Right cardiac atrium (tissue), 5 donors: Measurements from ENCODE around the gene GALNT14. TPM values are rescaled to one million over a fixed set of nuclear protein-coding genes. Genes with fewer than 3 reads are reported as not detected.
A peak's percentile ranks its signal among the peaks of the same experiment; 100 is the strongest.

Experiments
- ATAC-seq, 2 donors: fragments of 200-7000 bp; cut with Tn5 transposase; one replicate each; pipeline versions ENCODE4 v1.8.0 to v1.9.1; 2020; ENCODE audit warnings: moderate library complexity in 2 of 2, mild to moderate bottlenecking in 1 of 2
- DNase-seq, 3 donors: peaks; one replicate each; pipeline ENCODE4 v3.0.0-alpha.2; 2020
- H3K27ac ChIP-seq: one replicate; pipeline ENCODE4 v1.5.1; 2013; ENCODE audit warnings: mild to moderate bottlenecking, low read length, control low read depth, moderate library complexity
- H3K27me3 ChIP-seq: one replicate; pipeline ENCODE4 v1.6.1; 2013; ENCODE audit not compliant: control insufficient read depth, insufficient read depth
- H3K4me1 ChIP-seq: one replicate; pipeline ENCODE4 v1.6.1; 2013; ENCODE audit warnings: low read length; ENCODE audit not compliant: control insufficient read depth, insufficient read depth
- H3K4me3 ChIP-seq: one replicate; pipeline ENCODE4 v1.5.1; 2013; ENCODE audit warnings: low read length, control low read depth
- H3K9me3 ChIP-seq: one replicate; pipeline ENCODE4 v1.6.1; 2013; ENCODE audit warnings: low read length; ENCODE audit not compliant: control insufficient read depth
- WGBS: extraction: QIAGEN DNeasy Blood & Tissue Kit; methylation state at CpG from one replicate; pipeline ENCODE4 v1.1.7; 2013; 5-methylcytosine and 5-hydroxymethylcytosine counted together
- intact Hi-C, 4 donors: fragments of 100-400 bp; cut with DNase I; formaldehyde crosslinking; loops; one replicate each; pipeline versions ENCODE4 v1.11.0 to v1.14.0; 2022 to 2023
- polyA plus RNA-seq: library from polyadenylated mRNA; stranded (reverse); fragments of 200-250 nt; gene quantifications from one replicate; pipeline ENCODE4 v1.2.3, GENCODE V29; 2013
- total RNA-seq, 4 donors: library from RNA; stranded (reverse); fragmentation: NEBNext Ultra II Directional; extraction: Animal tissue kit (Norgen Biotek cat#: 25700); gene quantifications; one replicate each; pipeline ENCODE4 v1.2.1, GENCODE V29; 2021
- donor health status: healthy with polysubstance abuse.
- donor health status: DM: no; HTN: yes; CAD: no.
- donor health status: DM: no; HTN: no; CAD: no.
- donor health status: DM: no; HTN: yes; CAD: no; lungs with severe emphysema.
- donor health status: DM: yes; HTN: yes; CAD: no.

GALNT14 gene
- total and polyA plus RNA-seq, 5 donors: 0.21 to 0.25 TPM; not detected in 3

DNA sequence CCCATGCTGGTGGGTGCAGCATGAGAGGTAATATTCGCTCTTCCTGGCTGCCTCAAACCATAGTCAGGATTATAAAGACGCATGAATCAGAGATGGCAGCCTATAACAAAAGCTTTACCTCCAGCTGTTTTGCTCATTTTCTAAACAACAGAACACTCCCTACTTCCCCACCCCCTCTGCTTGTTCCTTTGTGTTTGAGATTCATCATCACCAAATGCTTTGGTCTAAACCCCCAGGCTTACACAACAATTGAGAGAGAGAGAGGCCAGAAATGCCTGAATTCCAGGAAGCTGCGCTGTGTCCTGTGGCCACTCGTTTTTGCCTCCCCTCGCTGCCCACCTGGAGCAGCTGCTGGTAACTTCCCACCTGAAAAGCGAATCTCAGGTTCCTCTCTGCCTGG lies 252.2 kb downstream of the GALNT14 start:
- Histone ChIP-seq H3K9me3 (no peaks in the 10 kb centered on the region), H3K4me1 (no peaks in the 10 kb centered on the region), H3K27me3 (no peaks in the 10 kb centered on the region), H3K27ac (no peak overlapping the region), H3K4me3 (no peak overlapping the region)
- no peak for DNase-seq
- no peak for ATAC-seq
- 66% methylated on average over 6 of the region's 6 CpGs for WGBS
- intact Hi-C loops: no loop called here

DNA sequence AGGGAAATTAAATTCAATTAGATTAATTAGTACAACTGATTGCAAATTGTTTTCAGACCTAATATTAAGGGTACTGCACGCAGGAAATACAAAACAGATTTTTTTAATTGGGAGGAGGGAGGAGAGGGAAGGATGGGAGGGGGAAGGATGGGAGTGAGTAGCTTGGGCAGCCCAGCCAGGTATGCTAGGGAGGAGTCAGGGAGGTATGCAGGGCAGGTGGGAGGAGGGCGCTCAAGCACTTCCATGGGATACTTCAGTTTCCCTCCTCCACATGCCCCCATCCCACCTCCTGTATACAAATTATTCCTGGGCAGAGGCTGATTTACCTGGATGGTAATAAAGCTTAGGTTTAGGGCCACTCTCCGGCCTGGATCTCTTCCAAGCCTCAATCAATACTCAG lies 254.4 kb downstream of the GALNT14 start:
- DNase-seq (no peak), ATAC-seq (no peak)
- WGBS: 84% methylated on average over 3 of the region's 3 CpGs
- no peaks in the 10 kb centered on the region for H3K9me3 ChIP-seq
- H3K4me1 ChIP-seq: no peaks in the 10 kb centered on the region
- intact Hi-C loops: no loop called here
- no peak overlapping the region for H3K4me3 ChIP-seq
- no peak overlapping the region for H3K27ac ChIP-seq
- no peaks in the 10 kb centered on the region for H3K27me3 ChIP-seq

DNA sequence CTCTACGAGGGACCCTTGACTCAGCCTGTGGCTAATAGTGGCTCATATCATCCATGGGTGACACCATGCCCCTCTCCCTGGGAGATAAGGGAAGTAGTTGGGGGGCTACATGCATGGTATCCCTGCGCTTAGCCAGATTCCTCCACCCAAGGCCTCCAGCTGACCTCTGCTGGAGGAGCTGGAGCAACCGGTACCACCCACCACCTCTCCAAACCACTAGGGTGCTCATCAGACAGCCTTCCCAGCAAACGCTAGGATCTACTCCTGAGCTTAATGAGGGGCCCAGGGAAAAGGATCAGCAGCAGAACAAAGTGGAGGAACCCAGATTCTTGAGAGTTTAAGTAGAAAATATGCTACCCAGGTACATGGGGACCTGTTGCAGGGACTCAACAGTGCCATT lies 255.1 kb downstream of the GALNT14 start:
- WGBS: 84% methylated on average over 4 of the region's 4 CpGs
- H3K27ac ChIP-seq: no peak overlapping the region
- H3K9me3 ChIP-seq: no peaks in the 10 kb centered on the region
- intact Hi-C loops: no loop called here
- DNase-seq: no peak
- no peak overlapping the region for H3K4me3 ChIP-seq
- no peaks in the 10 kb centered on the region for H3K27me3 ChIP-seq
- no peaks in the 10 kb centered on the region for H3K4me1 ChIP-seq
- ATAC-seq: no peak

DNA sequence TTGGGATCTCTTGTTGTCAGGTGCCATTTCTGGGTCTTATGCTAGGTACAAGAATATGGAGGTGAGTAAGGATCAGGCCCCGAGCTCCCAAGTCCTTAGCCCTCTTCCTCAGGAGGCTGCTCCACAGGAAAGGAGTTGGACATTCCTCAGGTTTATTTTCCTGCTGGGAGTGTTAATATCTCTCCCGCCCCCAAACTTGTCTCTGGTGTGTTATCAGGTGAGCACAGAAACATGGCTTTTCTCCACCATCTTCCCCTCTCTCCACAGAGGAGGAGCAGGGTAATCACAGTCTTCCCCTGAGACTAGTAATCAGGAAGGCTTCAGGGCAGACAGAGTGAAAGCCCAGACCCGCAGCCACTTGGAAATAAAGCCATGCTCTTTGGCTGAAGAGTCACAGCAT lies 257.7 kb downstream of the GALNT14 start:
- no peaks in the 10 kb centered on the region for H3K27me3 ChIP-seq
- WGBS: 54% methylated on average over 3 of the region's 3 CpGs

DNA sequence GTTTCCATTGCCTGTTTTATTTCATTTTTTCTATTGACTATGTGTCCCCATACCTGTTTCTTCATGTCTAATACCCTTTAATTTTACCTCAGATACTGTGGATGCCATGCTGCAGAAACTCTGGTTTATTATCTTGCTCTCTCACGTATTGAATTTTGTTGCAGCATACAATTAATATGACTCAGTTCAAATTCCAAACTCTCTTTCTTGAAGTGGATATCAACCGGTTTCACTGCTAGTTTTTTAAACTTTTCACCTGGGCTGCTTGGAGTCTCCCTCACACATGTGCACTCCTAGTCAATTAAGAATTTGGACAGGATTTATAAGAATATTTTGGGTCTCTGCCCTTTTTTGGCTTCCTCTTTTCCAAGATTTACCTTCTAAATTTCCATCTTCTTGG lies 260.4 kb downstream of the GALNT14 start:
- 82% methylated on average over 2 of the region's 2 CpGs for WGBS
- Histone ChIP-seq H3K27me3 (no peaks in the 10 kb centered on the region), H3K27ac (no peak overlapping the region), H3K4me1 (no peaks in the 10 kb centered on the region), H3K9me3 (no peaks in the 10 kb centered on the region), H3K4me3 (no peak overlapping the region)
- intact Hi-C loops: no loop called here
- no peak for ATAC-seq
- DNase-seq: no peak

More for the DNA sequence above, 257.7 kb downstream of the GALNT14 start:
- Histone ChIP-seq H3K9me3 (no peaks in the 10 kb centered on the region), H3K4me3 (no peak overlapping the region), H3K4me1 (no peaks in the 10 kb centered on the region), H3K27ac (no peak overlapping the region)
- ATAC-seq: no peak
- intact Hi-C loops: no loop called here
- no peak for DNase-seq

DNA sequence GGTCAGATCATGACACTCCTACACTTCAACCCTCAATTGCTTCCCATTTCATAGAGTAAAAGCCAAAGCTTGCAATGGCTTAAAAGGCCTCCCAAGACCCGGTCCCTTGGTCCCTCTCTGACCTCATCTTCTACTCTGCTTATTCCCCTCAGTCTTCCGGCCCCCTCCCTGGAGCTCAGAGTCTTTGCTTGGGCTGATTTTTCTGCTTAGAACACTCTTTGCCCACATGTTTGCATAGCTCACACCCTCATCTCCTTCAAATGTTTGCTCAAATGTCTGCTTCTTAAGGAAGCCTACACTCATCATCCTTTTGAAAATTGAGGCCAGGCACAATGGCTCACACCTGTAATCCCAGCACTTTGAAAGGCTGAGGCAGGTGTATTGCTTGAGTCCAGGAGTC lies 265.4 kb downstream of the GALNT14 start:
- intact Hi-C loops: no loop called here

DNA sequence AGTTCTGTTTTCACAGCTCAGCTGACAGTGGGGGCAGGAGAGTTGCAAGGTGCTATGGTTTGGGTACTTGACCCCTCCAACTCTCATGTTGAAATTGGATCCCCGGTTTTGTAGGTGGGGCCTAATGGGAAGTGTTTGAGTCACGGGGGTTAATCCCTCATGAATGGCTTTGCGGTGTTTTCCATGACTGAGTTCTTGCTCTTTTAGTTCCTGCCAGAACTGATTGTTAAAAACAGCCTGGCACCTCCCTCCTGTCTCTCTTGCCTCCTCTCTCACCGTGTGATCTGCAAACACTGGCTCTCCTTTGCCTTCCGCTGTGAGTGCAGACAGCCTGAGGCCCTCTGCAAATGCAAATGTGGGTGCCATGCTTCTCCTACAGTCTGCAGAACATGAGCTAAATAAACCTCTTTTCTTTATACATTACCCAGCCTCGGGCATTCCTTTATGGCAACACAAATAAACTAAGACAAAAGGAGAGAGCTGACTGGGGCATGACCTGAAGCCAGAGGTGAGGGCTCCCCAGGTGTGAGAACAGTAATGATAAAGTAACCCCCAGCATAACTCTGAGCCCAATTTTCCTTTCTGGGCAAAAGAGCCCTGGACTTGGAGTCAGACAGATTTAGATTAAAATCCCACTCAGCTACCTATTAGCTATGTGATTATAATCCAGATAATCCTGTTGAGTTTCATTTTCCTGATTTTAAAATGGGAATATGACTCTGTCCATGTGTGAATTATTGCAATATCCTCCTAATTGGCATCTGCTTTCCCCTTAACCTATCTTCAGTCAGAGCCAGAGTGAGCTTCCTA lies 266.1 kb downstream of the GALNT14 start:
- peak; percentile 86 to 90 for ATAC-seq
- H3K27ac ChIP-seq: peak overlapping the region; percentile 3
- DNase-seq: no peak

More for the DNA sequence above, 265.4 kb downstream of the GALNT14 start:
- Histone ChIP-seq H3K27ac (no peak overlapping the region), H3K9me3 (no peaks in the 10 kb centered on the region), H3K4me1 (no peaks in the 10 kb centered on the region), H3K4me3 (no peak overlapping the region), H3K27me3 (no peaks in the 10 kb centered on the region)
- 75% methylated on average over 2 of the region's 2 CpGs for WGBS
- DNase-seq (no peak), ATAC-seq (no peak)

DNA sequence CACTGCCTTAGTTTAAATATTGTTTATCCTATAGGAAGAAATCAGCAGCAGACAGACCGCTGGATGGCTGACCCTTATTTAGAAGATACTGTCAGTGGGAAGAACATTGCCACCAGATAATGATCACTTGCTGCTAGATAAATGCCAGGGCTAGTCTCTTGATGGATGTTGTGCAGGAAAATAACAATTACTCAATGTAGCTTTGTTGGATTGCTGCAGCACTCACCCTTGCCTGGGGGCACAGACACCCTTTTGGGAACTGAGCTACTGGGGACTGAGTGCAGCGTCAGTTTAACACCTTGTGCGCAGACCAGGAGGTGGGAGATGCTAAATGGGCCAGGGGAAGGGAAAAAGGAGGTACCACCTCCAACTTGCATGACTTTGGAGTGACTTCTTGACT lies 266.8 kb downstream of the GALNT14 start:
- intact Hi-C loops: no loop called here
- Histone ChIP-seq H3K27ac (no peak overlapping the region), H3K4me3 (no peak overlapping the region)

More for the DNA sequence above, 266.1 kb downstream of the GALNT14 start:
- H3K4me3 ChIP-seq: no peak overlapping the region
- intact Hi-C loops: no loop called here
- H3K27me3 ChIP-seq: no peaks in the 10 kb centered on the region
- H3K4me1 ChIP-seq: no peaks in the 10 kb centered on the region
- WGBS: 24% methylated on average over 6 of the region's 6 CpGs
- H3K9me3 ChIP-seq: no peaks in the 10 kb centered on the region

DNA sequence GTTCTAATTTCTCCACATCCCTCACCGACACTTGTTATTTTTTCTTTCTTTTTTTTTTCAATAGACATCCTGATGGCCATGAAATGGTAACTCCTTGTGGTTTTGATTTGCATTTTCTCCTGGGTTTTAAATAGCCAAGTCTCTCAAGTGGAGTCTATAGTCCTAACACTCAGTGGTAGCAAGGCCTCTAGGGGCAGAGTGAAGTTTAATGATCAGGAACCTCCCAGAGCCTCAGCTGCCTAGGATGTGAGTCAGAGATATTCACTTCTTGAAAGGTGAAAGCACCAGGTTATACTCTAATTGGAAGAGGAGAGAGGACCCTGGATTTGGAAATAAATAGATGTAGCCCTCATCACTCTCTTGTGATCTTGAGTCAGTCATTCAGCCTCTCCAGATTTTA lies 268.3 kb downstream of the GALNT14 start:
- H3K4me3 ChIP-seq: no peak overlapping the region
- no peaks in the 10 kb centered on the region for H3K27me3 ChIP-seq
- no peak for DNase-seq
- H3K27ac ChIP-seq: no peak overlapping the region
- H3K9me3 ChIP-seq: no peaks in the 10 kb centered on the region
- WGBS: 98% methylated on average over 1 of the region's 1 CpG
- ATAC-seq: no peak
- no peaks in the 10 kb centered on the region for H3K4me1 ChIP-seq
- intact Hi-C loops: loop anchor here in 1 of 4 donors (10.0 kb wide), 1 partner anchor 155 kb away; no protein-coding TSS in a partner anchor

More for the DNA sequence above, 266.8 kb downstream of the GALNT14 start:
- DNase-seq (no peak), ATAC-seq (peak; percentile 31 to 51)
- Histone ChIP-seq H3K4me1 (no peaks in the 10 kb centered on the region), H3K27me3 (no peaks in the 10 kb centered on the region), H3K9me3 (no peaks in the 10 kb centered on the region)
- 28% methylated on average over 3 of the region's 3 CpGs for WGBS

DNA sequence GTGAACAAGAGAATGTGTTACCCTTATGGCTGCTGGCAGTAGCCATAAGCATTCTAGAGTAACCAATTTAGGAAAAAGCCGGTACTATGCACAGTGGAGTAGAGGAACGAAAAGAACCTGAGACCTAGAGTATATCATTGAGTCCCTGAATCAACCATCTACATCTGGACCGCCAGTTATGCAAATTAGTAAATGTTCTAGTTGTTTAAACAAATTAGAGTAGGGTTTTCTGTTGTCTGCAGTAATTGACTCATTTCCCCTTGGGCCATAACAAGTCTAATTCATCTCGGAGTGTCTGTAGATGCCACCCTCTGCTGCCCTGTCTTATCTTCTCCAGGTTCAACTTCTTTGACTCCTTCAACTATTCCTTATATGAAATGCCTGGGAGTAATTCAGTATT lies 270.9 kb downstream of the GALNT14 start:
- WGBS: 87% methylated on average over 4 of the region's 4 CpGs
- no peaks in the 10 kb centered on the region for H3K4me1 ChIP-seq
- H3K27ac ChIP-seq: no peak overlapping the region
- intact Hi-C loops: loop anchor here in 1 of 4 donors (10.0 kb wide), 1 partner anchor 153 kb away; no protein-coding TSS in a partner anchor
- H3K27me3 ChIP-seq: no peaks in the 10 kb centered on the region
- no peak for ATAC-seq
- DNase-seq: no peak
- H3K9me3 ChIP-seq: no peaks in the 10 kb centered on the region
- H3K4me3 ChIP-seq: no peak overlapping the region

DNA sequence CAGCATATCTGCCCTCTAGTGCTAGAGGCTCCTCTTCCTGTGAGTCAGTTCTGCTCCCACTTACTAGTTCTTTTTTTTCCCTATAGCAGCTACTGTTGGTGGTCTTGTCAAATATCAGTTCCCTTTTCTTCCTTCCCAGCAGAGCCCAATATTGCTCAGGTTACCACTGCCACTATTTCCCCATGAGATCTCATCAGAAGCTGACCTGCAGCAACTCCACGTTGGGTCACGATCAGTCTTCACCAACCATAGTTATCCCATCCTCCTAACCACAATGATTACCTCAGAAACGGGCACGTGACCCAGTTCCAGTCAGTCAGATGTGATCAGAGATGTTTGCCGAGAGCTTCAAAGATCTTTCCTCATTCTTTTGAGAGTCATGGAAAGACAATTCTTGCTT lies 271.3 kb downstream of the GALNT14 start:
- intact Hi-C loops: loop anchor here in 1 of 4 donors (10.0 kb wide), 1 partner anchor 152 kb away; no protein-coding TSS in a partner anchor
- no peaks in the 10 kb centered on the region for H3K27me3 ChIP-seq
- H3K9me3 ChIP-seq: no peaks in the 10 kb centered on the region
- no peak overlapping the region for H3K4me3 ChIP-seq
- ATAC-seq: no peak
- H3K27ac ChIP-seq: no peak overlapping the region
- 82% methylated on average over 5 of the region's 5 CpGs for WGBS
- no peaks in the 10 kb centered on the region for H3K4me1 ChIP-seq
- no peak for DNase-seq
